Right ventricle myocardium inferior (tissue), 1 donor: Measurements from ENCODE around the gene DCAF11. TPM values are rescaled to one million over a fixed set of nuclear protein-coding genes. Genes with fewer than 3 reads are reported as not detected.

Experiments used
- ATAC-seq: fragments of 200-7000 bp; cut with Tn5 transposase; one replicate; pipeline ENCODE4 v1.9.1; 2020; ENCODE audit warnings: mild to moderate bottlenecking, moderate library complexity
- DNase-seq: peaks from one replicate; pipeline ENCODE4 v3.0.0; 2021; ENCODE audit errors: missing footprints
- intact Hi-C: fragments of 100-400 bp; cut with DNase I; formaldehyde crosslinking; loops from one replicate; pipeline ENCODE4 v1.11.0; 2022
- total RNA-seq: library from RNA; stranded (reverse); fragmentation: NEBNext Ultra II Directional; extraction: Animal tissue kit (Norgen Biotek cat#: 25700); gene quantifications from one replicate; pipeline ENCODE4 v1.2.1, GENCODE V29; 2021
- donor health status: DM: no; HTN: yes; CAD: no; lungs with severe emphysema.

Gene DCAF11
- total RNA-seq, 1 donor from 2014 or later, result 84.7 TPM

GRCh38 chr14:24146978-24147760 is 32.6 kb downstream of the DCAF11 start, which contains the start of gene RNF31:
Gene RNF31, plus strand, starts transcription at chr14:24147498. Its CDS starts 201 bp downstream, at chr14:24147699.
- intact Hi-C loops, result loop anchor here (1.0 to 10.0 kb wide), 3 partner anchors 33 to 288 kb away; partner anchors contain the start of genes DCAF11, IPO4 and NRL
- peak; percentile 95 for ATAC-seq
- peak; percentile 98 for DNase-seq

DNA sequence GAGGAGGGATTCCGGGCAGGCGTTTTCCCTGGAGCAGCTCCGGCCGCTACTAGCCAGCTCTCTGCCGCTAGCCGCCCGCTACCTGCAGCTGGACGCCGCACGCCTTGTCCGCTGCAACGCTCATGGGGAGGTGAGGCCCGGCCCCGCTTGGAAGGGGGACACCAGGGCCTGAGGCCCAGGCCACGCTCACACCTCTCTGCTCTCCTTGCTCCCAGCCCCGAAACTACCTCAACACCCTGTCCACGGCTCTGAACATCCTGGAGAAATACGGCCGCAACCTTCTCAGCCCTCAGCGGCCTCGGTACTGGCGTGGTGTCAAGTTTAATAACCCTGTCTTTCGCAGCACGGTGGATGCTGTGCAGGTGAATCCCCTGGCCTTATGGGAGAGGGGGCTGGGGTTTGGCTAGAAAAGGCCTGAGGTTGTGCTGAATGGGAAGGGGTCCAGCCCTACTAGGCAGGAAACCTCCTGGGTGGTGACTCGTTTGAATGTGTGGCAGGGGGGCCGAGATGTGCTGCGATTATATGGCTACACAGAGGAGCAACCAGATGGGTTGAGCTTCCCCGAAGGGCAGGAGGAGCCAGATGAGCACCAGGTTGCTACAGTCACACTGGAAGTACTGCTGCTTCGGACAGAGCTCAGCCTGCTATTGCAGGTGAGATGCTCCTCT is 33.3 kb downstream of the DCAF11 start:
- intact Hi-C loops, result loop anchor here (1.0 to 10.0 kb wide), 3 partner anchors 34 to 287 kb away; partner anchors contain the start of genes DCAF11, IPO4 and NRL
- ATAC-seq (no peak), DNase-seq (no peak)

GRCh38 chr14:24149302-24149969 is 34.9 kb downstream of the DCAF11 start:
- ATAC-seq, result no peak
- intact Hi-C loops, result loop anchor here (5.0 to 10.0 kb wide), 2 partner anchors 38 to 285 kb away; partner anchors contain the start of gene IPO4
- DNase-seq, result no peak

DNA sequence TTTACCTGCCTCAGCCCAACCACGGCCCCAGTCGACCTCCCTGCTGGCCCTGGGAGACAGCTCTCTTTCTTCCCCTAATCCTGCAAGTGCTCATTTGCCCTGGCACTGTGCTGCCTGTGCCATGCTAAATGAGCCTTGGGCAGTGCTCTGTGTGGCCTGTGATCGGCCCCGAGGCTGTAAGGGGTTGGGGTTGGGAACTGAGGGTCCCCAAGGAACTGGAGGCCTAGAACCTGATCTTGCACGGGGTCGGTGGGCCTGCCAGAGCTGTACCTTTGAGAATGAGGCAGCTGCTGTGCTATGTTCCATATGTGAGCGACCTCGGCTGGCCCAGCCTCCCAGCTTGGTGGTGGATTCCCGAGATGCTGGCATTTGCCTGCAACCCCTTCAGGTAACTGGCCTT is 35.5 kb downstream of the DCAF11 start:
- DNase-seq (no peak), ATAC-seq (no peak)
- intact Hi-C loops, result no loop called here

- no peak for DNase-seq
- no peak for ATAC-seq
- intact Hi-C loops, result no loop called here
Observed at GRCh38 chr14:24150567-24150966, 36.0 kb downstream of the DCAF11 start.

- no peak for ATAC-seq
- DNase-seq, result no peak
- intact Hi-C loops, result no loop called here
Observed at GRCh38 chr14:24150993-24151392, 36.4 kb downstream of the DCAF11 start.

- ATAC-seq (no peak), DNase-seq (no peak)
- intact Hi-C loops, result no loop called here
Observed at GRCh38 chr14:24151404-24152080, 37.0 kb downstream of the DCAF11 start.

- DNase-seq, result no peak
- intact Hi-C loops, result no loop called here
- ATAC-seq, result no peak
Observed at GRCh38 chr14:24155100-24155499, 40.5 kb downstream of the DCAF11 start.

DNA sequence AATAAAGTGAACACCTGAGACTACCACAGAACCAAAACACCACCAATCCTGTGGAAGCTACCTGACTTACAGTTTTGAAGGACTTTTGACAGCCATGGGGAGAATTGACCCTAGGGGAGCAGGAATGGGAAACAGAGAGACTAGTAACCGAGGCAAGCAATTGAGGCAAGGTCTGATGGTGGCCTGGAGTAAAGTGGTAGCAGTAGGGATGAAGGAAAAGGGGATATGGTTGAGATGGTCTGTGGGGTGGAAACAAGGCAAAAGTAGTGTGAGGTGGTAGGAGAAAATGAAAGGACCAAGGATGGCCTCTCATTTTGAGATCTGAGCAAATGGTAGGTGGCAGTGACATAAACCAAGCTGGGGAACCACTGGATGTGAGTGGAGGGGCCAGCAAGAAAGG is 42.3 kb downstream of the DCAF11 start:
- intact Hi-C loops, result no loop called here
- DNase-seq (no peak), ATAC-seq (no peak)

DNA sequence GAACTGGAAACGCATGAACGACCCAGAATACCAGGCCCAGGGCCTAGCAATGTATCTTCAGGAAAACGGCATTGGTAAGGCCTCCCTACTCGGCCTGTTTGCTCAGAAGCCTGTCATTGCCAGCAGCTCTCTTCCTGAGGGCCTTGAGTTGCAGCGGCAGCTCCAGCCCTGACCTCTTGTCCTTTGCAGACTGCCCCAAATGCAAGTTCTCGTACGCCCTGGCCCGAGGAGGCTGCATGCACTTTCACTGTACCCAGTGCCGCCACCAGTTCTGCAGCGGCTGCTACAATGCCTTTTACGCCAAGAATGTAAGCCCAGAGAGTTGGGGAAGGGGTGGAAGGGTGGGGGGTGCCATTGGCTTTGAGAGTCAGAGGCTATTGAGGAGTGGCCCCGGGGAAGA is 42.8 kb downstream of the DCAF11 start:
- DNase-seq (no peak), ATAC-seq (no peak)
- intact Hi-C loops, result no loop called here

- no peak for DNase-seq
- intact Hi-C loops, result no loop called here
- no peak for ATAC-seq
Observed at GRCh38 chr14:24159777-24160498, 45.4 kb downstream of the DCAF11 start.

DNA sequence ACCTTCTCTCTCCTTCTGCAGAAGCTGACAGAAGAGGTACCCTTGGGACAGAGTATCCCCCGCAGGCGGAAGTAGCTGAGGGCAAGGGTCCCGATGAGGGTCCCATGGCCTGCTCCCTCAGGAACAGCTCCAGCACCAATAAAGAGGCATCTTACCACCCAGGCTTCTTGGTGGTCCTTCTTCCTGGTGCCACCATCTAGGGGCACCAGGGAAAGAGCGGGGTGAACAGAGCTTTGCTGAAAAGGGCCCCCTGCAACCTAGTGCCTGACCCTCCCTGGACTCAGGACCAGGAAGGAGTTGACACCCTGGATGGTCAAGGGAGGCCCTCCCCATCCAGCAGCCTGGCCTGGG is 45.9 kb downstream of the DCAF11 start:
- DNase-seq (no peak), ATAC-seq (peak; percentile 7)
- intact Hi-C loops, result no loop called here

- intact Hi-C loops, result loop anchor here (1.0 kb wide), 1 partner anchor 47 kb away; the partner anchor contains the start of genes DCAF11 and NRL
- DNase-seq (peak; percentile 96), ATAC-seq (peak; percentile 94)
Observed at GRCh38 chr14:24160850-24161804, 46.5 kb downstream of the DCAF11 start, which contains the start of gene IRF9. Gene IRF9, plus strand, starts transcription at chr14:24161265. Its CDS starts 880 bp downstream, at chr14:24162145.

DNA sequence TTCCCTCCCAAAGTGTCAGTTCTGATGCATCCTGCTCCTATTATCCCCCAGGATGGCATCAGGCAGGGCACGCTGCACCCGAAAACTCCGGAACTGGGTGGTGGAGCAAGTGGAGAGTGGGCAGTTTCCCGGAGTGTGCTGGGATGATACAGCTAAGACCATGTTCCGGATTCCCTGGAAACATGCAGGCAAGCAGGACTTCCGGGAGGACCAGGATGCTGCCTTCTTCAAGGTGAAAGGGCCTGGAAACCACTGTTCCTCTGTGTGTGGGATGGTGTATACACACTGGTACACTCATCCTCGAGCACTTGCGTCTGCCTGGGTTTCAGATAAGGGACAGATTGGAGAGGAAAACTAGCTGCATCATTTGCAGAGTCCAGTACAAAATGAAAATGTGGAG is 47.5 kb downstream of the DCAF11 start:
- intact Hi-C loops, result no loop called here
- no peak for ATAC-seq
- no peak for DNase-seq

DNA sequence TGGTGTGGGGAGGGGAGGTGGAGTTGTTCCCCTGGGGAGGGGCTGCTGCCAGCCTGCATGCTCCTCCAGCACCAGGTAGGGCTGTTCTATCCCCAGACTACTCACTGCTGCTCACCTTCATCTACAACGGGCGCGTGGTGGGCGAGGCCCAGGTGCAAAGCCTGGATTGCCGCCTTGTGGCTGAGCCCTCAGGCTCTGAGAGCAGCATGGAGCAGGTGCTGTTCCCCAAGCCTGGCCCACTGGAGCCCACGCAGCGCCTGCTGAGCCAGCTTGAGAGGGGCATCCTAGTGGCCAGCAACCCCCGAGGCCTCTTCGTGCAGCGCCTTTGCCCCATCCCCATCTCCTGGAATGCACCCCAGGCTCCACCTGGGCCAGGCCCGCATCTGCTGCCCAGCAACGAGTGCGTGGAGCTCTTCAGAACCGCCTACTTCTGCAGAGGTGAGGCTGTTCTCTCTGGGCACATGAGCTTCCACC is 50.0 kb downstream of the DCAF11 start:
- intact Hi-C loops, result no loop called here
- ATAC-seq (no peak), DNase-seq (no peak)

DNA sequence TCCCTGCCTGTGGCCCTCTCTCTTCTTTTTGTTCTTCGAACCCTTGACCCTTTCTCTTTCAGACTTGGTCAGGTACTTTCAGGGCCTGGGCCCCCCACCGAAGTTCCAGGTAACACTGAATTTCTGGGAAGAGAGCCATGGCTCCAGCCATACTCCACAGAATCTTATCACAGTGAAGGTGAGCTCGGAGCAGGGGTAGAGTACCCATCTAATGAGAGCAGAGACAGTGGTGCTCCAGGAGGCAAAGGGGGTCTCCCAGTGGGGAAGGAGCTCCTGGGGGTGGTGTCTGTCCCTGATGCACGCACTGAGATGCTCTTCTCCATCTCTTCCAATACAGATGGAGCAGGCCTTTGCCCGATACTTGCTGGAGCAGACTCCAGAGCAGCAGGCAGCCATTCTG is 51.2 kb downstream of the DCAF11 start:
- intact Hi-C loops, result no loop called here
- no peak for ATAC-seq
- DNase-seq, result no peak

GRCh38 chr14:24167469-24168114 is 53.0 kb downstream of the DCAF11 start:
- ATAC-seq, result no peak
- intact Hi-C loops, result no loop called here
- no peak for DNase-seq
